ENCODE measurements around the gene ARL4A. TPM values are rescaled to one million over a fixed set of nuclear protein-coding genes. Genes with fewer than 3 reads are reported as not detected.

The ARL4A gene
- total RNA-seq, 1 experiment from 2014 or later = 39.4 TPM

DNA sequence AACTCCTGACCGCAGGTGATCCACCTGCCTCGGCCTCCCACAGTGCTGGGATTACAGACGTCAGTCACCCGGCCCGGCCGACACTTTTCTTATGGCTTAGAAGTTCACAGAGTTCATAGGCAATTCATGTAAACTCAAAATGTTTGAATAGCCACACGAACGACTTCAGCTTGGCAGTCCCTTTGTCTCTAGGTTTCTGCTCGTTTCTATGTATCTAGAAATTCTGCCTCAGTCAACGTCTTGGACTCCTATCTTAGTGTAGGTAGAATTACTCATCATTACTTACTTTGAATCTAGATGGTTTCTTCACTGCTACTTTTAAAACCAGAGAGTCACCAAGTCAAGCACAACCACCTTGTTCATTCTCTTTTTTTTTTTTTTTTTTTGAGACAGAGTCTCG is 23.7 kb downstream of the ARL4A start:
- no peak overlapping the region for H4K8ac ChIP-seq (replicated peaks; ENCODE audit: insufficient read length, low read depth, low read length)
- H3K4me1 ChIP-seq (ENCODE audit: insufficient read depth, low read length) = peaks cover 4% of the 10 kb centered on the region; the same call in 1 of the 2 replicates
- WGBS (ENCODE audit: extremely low coverage, insufficient read length, low lambda C conversion rate) = no CpG with 5 or more reads among the region's 11 CpGs

More for the DNA sequence above, 23.7 kb downstream of the ARL4A start:
- Histone ChIP-seq H3K9me3 (ENCODE audit: control insufficient read depth, low read depth, low read length) (no peaks in the 10 kb centered on the region), H2AK5ac (ENCODE audit: insufficient read length, low read length) (no peak overlapping the region), H3K79me2 (ENCODE audit: insufficient read depth, low read length) (no peaks in the 10 kb centered on the region), H3K23ac (ENCODE audit: insufficient read length, low read depth, low read length) (no peak overlapping the region), H3K23me2 (ENCODE audit: insufficient read length, low read depth, low read length, poor library complexity, severe bottlenecking) (peaks cover 4% of the 10 kb centered on the region), H4K5ac (ENCODE audit: insufficient read length, low read depth, low read length) (no peak overlapping the region), H2BK20ac (ENCODE audit: low read depth, low read length, poor library complexity, severe bottlenecking) (no peak overlapping the region), H3K27me3 (ENCODE audit: insufficient read depth, low read length) (no peaks in the 10 kb centered on the region), H3T11ph (ENCODE audit: low read length) (no peak overlapping the region), H2BK120ac (ENCODE audit: low read depth, low read length, poor library complexity, severe bottlenecking) (no peak overlapping the region), H2BK12ac (ENCODE audit: insufficient read length, low read depth, low read length) (no peak overlapping the region), H3K4me2 (ENCODE audit: insufficient read depth, insufficient read length, low read length) (no peak overlapping the region), H2AFZ (ENCODE audit: low read length) (no peak overlapping the region), H3K79me1 (ENCODE audit: insufficient read depth, low read depth, low read length, poor library complexity, severe bottlenecking) (no peaks in the 10 kb centered on the region), H3K9ac (ENCODE audit: extremely low read depth, insufficient read length, low read length) (no peak overlapping the region), H3K14ac (ENCODE audit: insufficient read depth, low read length) (no peak overlapping the region), H3K18ac (ENCODE audit: insufficient read length, low read depth, low read length) (no peak overlapping the region), H2BK5ac (ENCODE audit: insufficient read length, low read length) (no peak overlapping the region), H4K20me1 (ENCODE audit: control insufficient read depth, insufficient read depth, insufficient read length) (no peaks in the 10 kb centered on the region), H3K4ac (ENCODE audit: low read depth, low read length) (no peak overlapping the region), H2BK15ac (ENCODE audit: low read depth, low read length) (no peak overlapping the region), H3K27ac (ENCODE audit: insufficient read length, low read depth, low read length) (no peak overlapping the region), H3K56ac (ENCODE audit: insufficient read length, low read depth, low read length) (no peak overlapping the region), H4K91ac (ENCODE audit: insufficient read length, low read depth, low read length) (no peak overlapping the region)
- Mint-ChIP-seq H3K4me1 (peaks cover 33 to 45% of the 10 kb centered on the region in 2 experiments), H3K9me3 (no peaks in the 10 kb centered on the region; a peak in 1 of 5 replicates), H3K27me3 (ENCODE audit: low read depth) (no peaks in the 10 kb centered on the region), H3K27ac (no peak overlapping the region), H3K4me3 (no peak overlapping the region), H3K36me3 (ENCODE audit: insufficient read depth in 1 of 3, low read depth in 3 of 3) (no peaks in the 10 kb centered on the region)
- TF ChIP-seq CTCF (conservative IDR thresholded peaks at IDR 0.05) = no peak
- no peak for DNase-seq

All from H9 (cell line).